Psoas muscle (tissue), 8 donors: ENCODE data around the gene NUP210. TPM values are rescaled to one million over a fixed set of nuclear protein-coding genes. Genes with fewer than 3 reads are reported as not detected.
A peak's percentile ranks its signal among the peaks of the same experiment; 100 is the strongest.

ENCODE experiments used
- ATAC-seq, 4 donors: fragments of 200-7000 bp; cut with Tn5 transposase; one replicate each; pipeline ENCODE4 v1.9.1; 2020; ENCODE audit warnings: moderate library complexity in 3 of 4, mild to moderate bottlenecking in 2 of 4
- DNase-seq, 2 donors: peaks; one replicate each; pipeline ENCODE4 v3.0.0-alpha.2; 2020
- H3K27ac ChIP-seq: fragments of 200-600 bp; one replicate; pipeline ENCODE4 v1.8.0; 2022
- H3K27me3 ChIP-seq, 3 donors: fragments of 200-600 bp in 1 of 3; one replicate each; pipeline versions ENCODE4 v1.6.1 to v1.8.0; 2013 to 2022; ENCODE audit warnings: low read length in 2 of 3, mild to moderate bottlenecking in 2 of 3, moderate library complexity in 1 of 3; ENCODE audit not compliant: insufficient read depth in 3 of 3
- H3K36me3 ChIP-seq, 2 donors: fragments of 200-600 bp in 1 of 2; one replicate each; pipeline versions ENCODE4 v1.6.1 to v1.8.0; 2013 to 2022; ENCODE audit warnings: low read depth in 1 of 2, mild to moderate bottlenecking in 1 of 2, moderate library complexity in 1 of 2; ENCODE audit not compliant: insufficient read depth in 1 of 2
- H3K4me1 ChIP-seq: fragments of 200-600 bp; one replicate; pipeline ENCODE4 v1.8.0; 2022
- H3K4me3 ChIP-seq: fragments of 200-600 bp; one replicate; pipeline ENCODE4 v1.8.0; 2022; ENCODE audit warnings: mild to moderate bottlenecking
- H3K9me3 ChIP-seq: fragments of 200-600 bp; one replicate; pipeline ENCODE4 v1.8.0; 2022
- CTCF ChIP-seq: fragments of 200-600 bp; IDR thresholded peaks from one replicate; pipeline ENCODE4 v1.8.0; 2022; ENCODE audit warnings: antibody characterized with exemption
- WGBS, 3 donors: extraction: QIAGEN DNeasy Blood & Tissue Kit; methylation state at CpG; one replicate each; pipeline versions ENCODE4 v1.1.6 to v1.1.7; 2013; 5-methylcytosine and 5-hydroxymethylcytosine counted together
- intact Hi-C, 2 donors: fragments of 100-400 bp; cut with DNase I; formaldehyde crosslinking; loops; one replicate each; pipeline versions ENCODE4 v1.11.0 to v1.14.2; 2022
- polyA plus RNA-seq, 3 donors: library from polyadenylated mRNA; stranded (reverse); fragments of 200-250 nt; gene quantifications; one replicate each; pipeline ENCODE4 v1.2.3, GENCODE V29; 2013
- total RNA-seq, 4 donors: library from RNA; stranded (reverse); fragmentation: NEBNext Ultra II Directional in 2 of 4; extraction: Animal tissue kit (Norgen Biotek cat#: 25700) in 2 of 4; gene quantifications; one replicate each; pipeline versions ENCODE4 v1.2.1 to v1.2.4, GENCODE V29; 2021 to 2023
- donor health status: healthy with polysubstance abuse.
- donor health status: DM: no; HTN: no; CAD: no; lungs with moderate emphysema.
- donor health status: Bipolar disorder and iron deficiency.
- donor health status: healthy.
- donor health status: DM: yes; HTN: yes; CAD: no.
- donor health status: DM: no; HTN: no; CAD: no.
- donor health status: DM: no; HTN: no; CAD: no.
- donor health status: DM: yes; HTN: yes; CAD: no.

Gene NUP210
- total and polyA plus RNA-seq, 7 donors = 0.29 to 8.0 (median 2.1) TPM

- WGBS, 3 donors = 63 to 72% (median 65%) methylated on average over 13 of the region's 13 CpGs
- Histone ChIP-seq H3K4me3 (no peak overlapping the region), H3K27ac (no peak overlapping the region), H3K36me3 (peaks cover 0 to 29% of the 10 kb centered on the region in 2 donors), H3K27me3 (no peaks in the 10 kb centered on the region), H3K9me3 (no peaks in the 10 kb centered on the region), H3K4me1 (peaks cover 3% of the 10 kb centered on the region)
- no peak for TF ChIP-seq CTCF
- intact Hi-C loops = loop anchor here in 1 of 2 donors (10.0 kb wide), 1 partner anchor 106 kb away; no protein-coding TSS in a partner anchor
- DNase-seq (no peak), ATAC-seq (no peak)
Measured at GRCh38 chr3:13348661-13349396, 71.3 kb downstream of the NUP210 start.

GRCh38 chr3:13348100-13348499 lies 72.0 kb downstream of the NUP210 start:
- no peaks in the 10 kb centered on the region for H3K9me3 ChIP-seq
- no peak for DNase-seq
- ATAC-seq = no peak
- 80 to 82% (median 81%) methylated on average over 3 of the region's 3 CpGs for WGBS, 3 donors
- H3K4me1 ChIP-seq = peaks cover 3% of the 10 kb centered on the region
- H3K27ac ChIP-seq = no peak overlapping the region
- no peak overlapping the region for H3K4me3 ChIP-seq
- intact Hi-C loops = loop anchor here in 1 of 2 donors (10.0 kb wide), 1 partner anchor 107 kb away; no protein-coding TSS in a partner anchor
- H3K36me3 ChIP-seq = peaks cover 0 to 29% of the 10 kb centered on the region in 2 donors
- no peaks in the 10 kb centered on the region for H3K27me3 ChIP-seq
- TF ChIP-seq CTCF = no peak

- Histone ChIP-seq H3K27me3 (no peaks in the 10 kb centered on the region), H3K27ac (no peak overlapping the region), H3K36me3 (peaks cover 0 to 29% of the 10 kb centered on the region in 2 donors), H3K9me3 (no peaks in the 10 kb centered on the region), H3K4me3 (no peak overlapping the region), H3K4me1 (peaks cover 3% of the 10 kb centered on the region)
- DNase-seq (no peak), ATAC-seq (no peak)
- 75 to 81% (median 79%) methylated on average over 15 of the region's 15 CpGs for WGBS, 3 donors
- intact Hi-C loops = loop anchor here in 1 of 2 donors (10.0 kb wide), 1 partner anchor 107 kb away; no protein-coding TSS in a partner anchor
- TF ChIP-seq CTCF = no peak
Measured at GRCh38 chr3:13347390-13347950, 72.7 kb downstream of the NUP210 start.

GRCh38 chr3:13346481-13347389 lies 73.4 kb downstream of the NUP210 start:
- DNase-seq (peak; percentile 36 to 77), ATAC-seq (peak; percentile 67 to 91 (median 90))
- intact Hi-C loops = loop anchor here in 1 of 2 donors (10.0 kb wide), 1 partner anchor 108 kb away; no protein-coding TSS in a partner anchor
- WGBS, 3 donors = 38 to 48% (median 43%) methylated on average over 23 of the region's 23 CpGs
- Histone ChIP-seq H3K4me1 (peaks cover 3% of the 10 kb centered on the region), H3K4me3 (no peak overlapping the region), H3K27me3 (no peaks in the 10 kb centered on the region), H3K9me3 (no peaks in the 10 kb centered on the region), H3K36me3 (peaks cover 0 to 23% of the 10 kb centered on the region in 2 donors), H3K27ac (peak overlapping the region; percentile 53)
- TF ChIP-seq CTCF = no peak
